Posterior vena cava (tissue), 2 donors: ENCODE measurements around the gene SLC25A14. TPM values are rescaled to one million over a fixed set of nuclear protein-coding genes. Genes with fewer than 3 reads are reported as not detected.
A peak's percentile ranks its signal among the peaks of the same experiment; 100 is the strongest.
"Not testable (repeated sequence)": the region's sequence is repeated elsewhere in the genome, so short reads cannot be mapped to it uniquely, and the experiment has no call there.

ENCODE experiments used
- DNase-seq: peaks from one replicate; pipeline ENCODE4 v3.0.0-alpha.2; 2020; ENCODE audit warnings: low spot score
- intact Hi-C, 2 donors: fragments of 100-400 bp; cut with DNase I; formaldehyde crosslinking; loops; one replicate each; pipeline versions ENCODE4 v1.14.1 to v1.14.2; 2022 to 2023
- total RNA-seq, 2 donors: library from RNA; stranded (reverse); fragmentation: NEBNext Ultra II Directional; extraction: Animal tissue kit (Norgen Biotek cat#: 25700); gene quantifications; one replicate each; pipeline ENCODE4 v1.2.1, GENCODE V29; 2021
- donor health status: DM: yes; HTN: yes; CAD: no.
- donor health status: DM: yes; HTN: yes; CAD: no.

SLC25A14 gene
- total RNA-seq, 2 donors from 2014 or later, result 6.9 to 8.4 TPM

DNA sequence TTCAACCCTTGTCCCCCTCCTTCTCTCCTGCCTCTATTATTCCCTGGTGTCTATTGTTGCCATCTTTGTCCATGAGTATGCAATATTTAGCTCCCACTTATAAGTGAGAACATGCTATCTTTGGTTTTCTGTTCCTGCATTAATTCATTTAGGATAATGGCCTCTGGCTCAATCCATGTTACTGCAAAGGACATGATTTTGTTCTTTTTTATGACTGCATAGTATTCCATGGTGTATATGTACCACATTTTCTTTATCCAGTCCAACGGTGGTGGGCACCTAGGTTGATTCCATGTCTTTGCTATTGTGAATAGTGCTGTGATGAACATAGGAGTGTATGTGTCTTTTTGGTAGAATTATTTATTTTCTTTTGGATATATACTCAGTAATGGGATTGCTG lies 12.3 kb downstream of the SLC25A14 start:
- intact Hi-C loops, DNase-seq: not testable (repeated sequence)

DNA sequence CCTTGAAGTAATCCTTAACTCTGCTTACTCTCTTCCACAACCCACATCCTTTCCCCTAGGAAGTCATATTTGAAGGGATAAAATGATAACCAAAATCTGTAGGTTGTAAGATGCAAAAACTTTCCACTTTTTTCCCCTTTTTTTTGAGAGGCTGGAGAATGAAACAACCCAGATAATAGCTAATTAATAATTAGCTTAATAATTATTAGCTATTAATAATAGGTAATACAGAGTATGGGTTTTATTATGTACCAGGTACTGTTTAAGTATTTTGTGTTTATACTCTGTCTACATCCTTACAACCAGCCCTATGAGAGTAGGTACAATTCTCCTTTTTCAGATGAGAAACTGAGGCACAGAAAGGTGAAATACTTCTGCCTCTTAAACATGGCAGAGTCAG lies 36.4 kb downstream of the SLC25A14 start:
- DNase-seq, result no peak

DNA sequence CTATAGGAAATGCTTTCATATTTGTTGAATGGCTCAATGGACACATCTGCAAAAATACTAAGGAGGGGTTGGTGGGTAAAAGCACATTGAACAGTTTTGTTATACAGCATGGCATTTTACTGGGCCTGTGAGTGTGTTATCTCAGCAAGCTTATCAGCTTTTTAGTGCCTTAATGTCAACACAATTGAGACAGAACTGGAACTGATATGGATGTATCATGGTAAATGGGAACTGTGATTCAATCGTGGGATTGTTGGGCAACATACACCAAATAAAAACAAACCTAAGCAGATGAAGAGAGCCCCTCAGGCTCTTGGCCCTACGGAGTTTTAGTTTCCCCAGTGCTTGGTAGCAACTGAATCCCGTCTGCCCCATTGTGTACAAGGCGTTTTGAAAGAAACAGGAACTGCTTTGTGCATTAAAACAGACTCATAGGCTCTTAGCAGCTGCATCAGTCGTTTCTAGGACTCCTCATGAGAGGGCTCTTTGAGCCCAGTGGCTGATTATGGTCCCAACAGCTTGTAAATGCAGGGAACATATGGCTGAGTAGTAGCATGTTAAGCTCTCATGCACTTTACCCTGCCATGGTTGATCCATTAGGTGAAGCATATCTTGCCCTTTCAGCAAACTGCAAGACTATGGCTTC lies 38.4 kb downstream of the SLC25A14 start:
- intact Hi-C loops, result no loop called here

More for the DNA sequence above, 36.4 kb downstream of the SLC25A14 start:
- intact Hi-C loops, result no loop called here

DNA sequence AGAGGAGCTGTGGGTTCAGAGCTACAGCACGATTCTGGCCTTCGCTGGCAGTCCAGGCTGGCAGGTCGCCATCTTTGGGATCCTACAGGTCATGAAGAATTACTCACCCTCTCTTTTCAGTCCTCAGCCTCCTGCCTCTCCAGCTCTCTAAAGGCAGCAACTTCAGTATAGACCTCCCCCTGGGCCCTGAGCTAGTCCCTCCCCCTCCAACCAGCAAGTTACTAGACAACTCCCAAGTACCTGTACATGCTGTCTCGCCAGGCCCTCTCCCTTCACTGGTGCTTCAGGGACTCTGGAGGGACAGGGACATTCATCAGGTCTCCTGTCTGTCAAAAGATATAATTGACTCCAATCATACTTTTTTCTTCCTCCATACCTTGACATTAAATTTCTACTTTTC lies 45.8 kb downstream of the SLC25A14 start, which contains the start of gene GPR119:
TSS of gene GPR119 (minus strand) at position 155 of the 400 bp plus-strand sequence. CDS start 227 bp downstream, outside the sequence.
- intact Hi-C loops, result no loop called here
- no peak for DNase-seq

More for the DNA sequence above, 38.4 kb downstream of the SLC25A14 start:
- no peak for DNase-seq

DNA sequence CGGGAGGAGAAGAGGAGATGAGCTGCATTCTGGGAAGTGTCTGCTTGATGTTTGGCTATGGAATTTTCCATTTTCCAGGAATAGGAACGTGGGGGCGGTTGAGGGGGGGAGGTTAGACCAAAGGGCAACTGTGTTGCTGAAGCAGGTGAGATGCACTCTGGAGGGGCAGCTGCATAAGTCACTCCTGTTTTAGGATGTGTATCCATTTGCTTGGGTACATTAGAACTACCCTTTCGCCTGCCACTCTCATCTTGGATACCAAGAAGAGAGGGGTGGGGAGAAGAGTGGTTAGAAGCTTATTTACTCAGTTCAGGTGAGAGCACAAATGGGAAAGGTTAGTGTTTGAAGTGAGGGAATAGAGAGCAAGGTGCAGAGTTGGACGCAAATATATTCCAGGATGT lies 46.7 kb downstream of the SLC25A14 start:
- no peak for DNase-seq
- intact Hi-C loops, result no loop called here

DNA sequence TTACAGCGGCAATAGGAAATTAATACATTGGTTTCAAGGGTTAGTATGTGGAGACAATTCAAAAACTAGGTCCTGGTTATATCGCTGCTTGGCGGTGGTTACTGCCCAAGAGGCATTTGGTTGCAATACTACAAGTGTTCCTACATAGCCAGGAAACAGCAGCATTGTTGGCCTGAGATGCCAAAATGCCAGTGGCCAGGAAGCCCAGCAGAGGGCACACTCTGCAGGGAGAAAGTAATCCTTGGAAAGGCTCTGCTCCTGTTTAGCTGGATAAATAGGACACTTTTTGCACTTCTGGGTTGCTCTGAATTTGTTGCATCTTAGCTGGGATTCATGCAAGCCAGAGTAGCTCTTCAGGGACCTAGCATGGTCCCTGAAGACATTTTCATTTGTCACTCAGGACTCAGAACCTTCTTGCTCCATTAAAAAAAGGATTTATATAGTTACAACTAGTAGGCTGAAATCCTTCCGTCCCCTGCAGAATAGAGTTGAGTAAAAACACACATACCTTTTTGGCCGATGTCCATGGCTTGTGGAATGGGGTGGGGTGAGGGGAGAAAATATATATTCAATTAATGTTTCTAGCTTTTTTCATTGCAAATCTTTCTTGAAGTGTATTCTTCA lies 53.8 kb downstream of the SLC25A14 start:
- peak; percentile 77 for DNase-seq
- intact Hi-C loops, result loop anchor here in 1 of 2 donors (10.0 kb wide), 1 partner anchor 521 kb away; no protein-coding TSS in a partner anchor

DNA sequence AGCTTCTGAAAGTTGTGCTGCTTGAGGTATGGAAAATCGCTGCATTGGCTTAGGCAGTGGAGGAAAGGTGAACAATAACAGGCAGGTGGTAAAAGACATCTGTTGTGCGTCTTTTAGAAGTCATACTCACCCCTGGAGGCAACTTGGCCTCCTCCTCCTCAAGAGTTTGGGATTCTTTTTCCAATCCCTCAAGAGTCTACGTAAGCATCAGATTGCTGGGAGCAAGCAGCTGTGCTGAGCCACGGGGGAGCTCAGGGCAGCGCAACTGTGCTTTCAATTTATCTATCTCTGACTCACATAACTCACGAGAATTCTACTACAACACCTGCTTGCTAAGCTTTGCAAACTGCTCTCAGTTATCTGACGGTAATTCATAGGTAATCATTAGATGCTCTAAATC lies 55.6 kb downstream of the SLC25A14 start:
- DNase-seq, result no peak
- intact Hi-C loops, result loop anchor here in 1 of 2 donors (10.0 kb wide), 1 partner anchor 519 kb away; no protein-coding TSS in a partner anchor

DNA sequence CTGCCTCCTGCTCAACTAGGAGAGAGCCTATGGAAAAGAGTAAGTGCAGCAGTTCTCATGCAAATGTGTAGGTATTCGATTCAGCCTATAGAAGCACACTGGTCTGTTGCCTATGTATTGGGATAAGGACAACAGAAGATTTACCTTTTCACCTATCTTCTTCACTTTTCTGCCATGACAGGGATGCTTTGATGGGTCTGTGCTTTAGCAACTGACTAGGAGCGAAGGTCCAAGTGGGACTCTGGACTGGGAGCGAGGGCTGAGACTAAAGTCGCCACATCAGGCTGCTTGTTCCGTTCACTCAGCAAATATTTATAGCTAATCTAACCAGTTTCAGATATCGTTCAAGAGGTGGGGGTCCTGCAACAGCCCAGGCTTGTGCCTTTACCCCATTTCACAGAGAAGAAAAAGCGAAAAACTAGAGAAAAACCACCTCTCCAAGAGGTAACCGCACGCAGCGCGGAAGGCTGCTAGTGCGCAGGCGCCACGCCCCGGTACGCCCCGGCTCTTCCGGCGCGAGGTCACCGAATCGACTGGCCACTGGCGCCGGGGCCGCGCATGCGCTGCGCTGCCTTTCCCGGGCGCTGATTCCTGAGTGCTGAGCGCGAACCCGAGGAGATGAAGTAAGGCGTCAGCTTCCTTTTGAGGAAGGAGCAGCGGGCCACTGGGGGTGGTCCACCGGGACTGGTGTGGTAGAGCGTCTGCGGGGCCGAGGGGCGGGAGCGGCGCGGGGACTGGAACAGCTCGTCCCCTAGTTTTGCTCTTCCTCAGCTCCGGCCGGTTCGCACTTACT lies 61.9 kb downstream of the SLC25A14 start, which contains the start of gene RBMX2:
TSS of gene RBMX2 (plus strand) at position 573 of the 793 bp plus-strand sequence. CDS start at position 619, 46 bp downstream.
- intact Hi-C loops, result no loop called here
- DNase-seq, result peak; percentile 91

DNA sequence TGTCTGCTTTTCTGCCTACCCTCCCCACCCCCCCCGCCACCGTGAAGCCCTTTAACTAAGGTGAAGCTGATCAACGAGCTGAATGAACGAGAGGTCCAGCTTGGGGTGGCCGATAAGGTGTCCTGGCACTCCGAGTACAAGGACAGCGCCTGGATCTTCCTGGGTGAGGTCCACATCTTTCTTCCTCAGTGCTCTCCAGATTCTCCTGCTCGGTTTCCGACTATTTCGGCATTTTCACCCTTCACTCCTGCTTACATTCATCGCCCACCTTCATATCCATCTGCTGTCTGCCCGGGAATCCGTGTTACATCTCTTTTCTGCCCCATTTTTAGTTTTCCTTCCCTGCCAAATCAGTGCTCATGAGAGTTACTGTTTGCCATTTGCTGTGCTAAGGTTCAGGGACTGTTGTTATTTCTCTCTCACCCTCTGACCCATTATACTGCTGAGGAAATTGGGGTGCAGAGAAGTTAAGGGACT lies 62.5 kb downstream of the SLC25A14 start:
- intact Hi-C loops, result no loop called here
- no peak for DNase-seq

DNA sequence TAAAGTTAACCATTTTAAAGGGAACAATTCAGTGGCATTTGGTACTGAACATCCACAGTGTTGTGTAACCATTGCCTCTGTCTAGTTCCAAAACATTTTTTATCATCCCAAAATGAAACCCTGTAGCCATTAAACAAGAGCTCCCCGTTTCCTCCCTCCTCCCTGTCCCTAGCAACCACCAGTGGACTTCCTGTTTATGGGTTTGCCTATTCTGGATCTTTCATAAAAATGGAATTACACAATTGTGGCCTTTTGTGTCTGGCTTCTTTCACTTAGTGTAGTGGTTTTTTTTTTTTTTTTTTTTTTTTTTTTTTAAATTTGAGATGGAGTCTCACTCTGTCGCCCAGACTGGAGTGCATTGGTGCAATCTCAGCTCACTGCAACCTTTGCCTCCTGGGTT lies 73.7 kb downstream of the SLC25A14 start:
- intact Hi-C loops, result no loop called here
- DNase-seq, result no peak

DNA sequence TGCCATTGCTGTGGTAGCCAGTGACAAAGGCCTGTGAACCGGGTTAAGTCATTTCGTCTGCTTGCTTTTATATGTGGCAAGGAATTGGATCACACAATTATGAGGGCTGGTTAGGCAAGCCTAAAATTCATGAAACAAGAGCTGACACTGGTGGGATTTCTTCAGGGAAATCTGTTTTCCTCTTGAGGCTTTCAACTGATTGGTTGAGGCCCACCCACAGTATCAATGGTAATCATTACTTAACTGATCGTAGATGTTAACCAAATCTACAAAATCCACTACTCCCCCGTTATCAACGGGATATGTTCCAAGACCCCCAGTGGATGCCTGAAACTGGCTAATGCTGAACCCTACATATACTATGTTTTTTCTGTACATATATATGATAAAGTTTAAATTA lies 75.1 kb downstream of the SLC25A14 start:
- DNase-seq, result no peak
- intact Hi-C loops, result loop anchor here in 1 of 2 donors (5.0 kb wide), 1 partner anchor 1698 kb away; no protein-coding TSS in a partner anchor

DNA sequence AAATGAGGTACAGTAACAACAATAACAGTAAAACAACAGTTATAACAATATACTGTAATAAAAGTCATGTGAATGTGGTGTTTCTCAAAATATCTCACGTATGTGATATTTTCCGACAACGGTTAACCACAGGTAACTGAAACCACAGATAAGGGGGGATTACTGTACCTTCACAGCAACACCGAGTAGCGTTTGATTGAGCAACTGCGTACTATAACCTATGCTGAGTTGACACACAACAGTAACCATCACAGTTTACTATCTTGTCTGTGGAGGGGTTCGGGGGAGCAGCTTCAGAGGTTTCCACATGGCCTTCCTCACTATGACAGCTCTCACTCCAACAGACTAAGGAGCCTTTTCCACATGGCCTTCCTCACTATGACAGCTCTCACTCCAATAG lies 75.5 kb downstream of the SLC25A14 start:
- intact Hi-C loops, result loop anchor here in 1 of 2 donors (5.0 kb wide), 1 partner anchor 1697 kb away; no protein-coding TSS in a partner anchor
- DNase-seq, result no peak

DNA sequence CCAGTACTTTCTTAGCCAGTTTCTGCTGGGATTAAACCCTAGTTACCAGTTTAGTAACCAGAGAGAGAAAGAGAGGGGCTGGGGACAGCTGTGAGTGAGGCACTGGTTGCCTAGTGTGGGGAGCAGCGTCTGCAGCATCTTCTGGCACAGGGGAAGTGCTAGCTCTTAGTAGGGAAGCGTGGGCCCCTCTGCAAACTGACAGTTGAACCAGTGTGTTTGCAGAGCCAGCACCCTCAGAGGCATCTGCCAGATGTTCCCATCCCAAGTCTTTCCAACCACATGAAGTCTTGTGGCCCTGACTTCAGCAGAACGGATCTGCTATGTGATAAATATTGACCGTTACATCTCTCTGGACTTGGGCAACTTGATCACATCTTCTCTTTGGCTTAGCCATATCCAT lies 77.1 kb downstream of the SLC25A14 start:
- no peak for DNase-seq
- intact Hi-C loops, result loop anchor here in 1 of 2 donors (5.0 kb wide), 1 partner anchor 1696 kb away; no protein-coding TSS in a partner anchor

DNA sequence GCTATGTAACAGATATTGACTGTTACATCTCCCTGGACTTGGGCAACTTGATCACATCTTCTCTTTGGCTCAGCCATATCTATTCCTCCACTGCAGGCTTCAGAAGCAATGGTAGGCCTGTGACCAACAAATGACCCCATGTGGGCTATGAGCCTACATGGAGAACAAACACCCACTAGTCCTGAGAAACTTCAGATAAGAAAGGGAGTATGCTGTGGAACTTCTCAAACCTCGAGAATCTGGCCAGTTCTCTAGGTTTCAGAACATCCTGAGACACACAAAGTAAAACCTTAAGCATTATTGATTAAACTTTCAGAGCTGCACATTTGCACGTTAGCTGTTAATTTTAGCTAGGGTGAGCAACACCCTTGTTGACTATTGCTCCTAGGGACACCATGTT lies 78.3 kb downstream of the SLC25A14 start:
- intact Hi-C loops, result loop anchor here in 1 of 2 donors (5.0 kb wide), 1 partner anchor 1694 kb away; no protein-coding TSS in a partner anchor

DNA sequence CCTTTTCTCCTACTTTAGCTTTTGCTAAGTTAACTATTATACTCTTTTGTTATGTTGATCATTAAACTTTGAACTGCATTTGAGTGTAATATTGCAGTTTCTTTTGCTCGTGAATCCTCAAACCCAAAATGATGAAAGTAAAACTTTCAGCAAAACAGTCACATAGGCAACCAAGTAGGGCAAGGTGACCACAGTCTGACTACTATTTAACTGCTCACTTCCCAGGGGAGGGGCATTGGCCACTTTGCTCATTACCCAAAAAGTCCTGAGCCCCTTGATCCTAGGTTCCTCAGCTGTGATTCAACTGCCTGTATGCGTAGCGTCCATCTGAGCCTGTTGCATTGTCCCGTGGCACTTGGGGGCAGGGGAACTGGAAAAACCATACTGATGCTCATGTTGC lies 79.0 kb downstream of the SLC25A14 start:
- intact Hi-C loops, result loop anchor here in 1 of 2 donors (5.0 kb wide), 1 partner anchor 1694 kb away; no protein-coding TSS in a partner anchor
- DNase-seq, result no peak

More for the DNA sequence above, 78.3 kb downstream of the SLC25A14 start:
- DNase-seq, result no peak

DNA sequence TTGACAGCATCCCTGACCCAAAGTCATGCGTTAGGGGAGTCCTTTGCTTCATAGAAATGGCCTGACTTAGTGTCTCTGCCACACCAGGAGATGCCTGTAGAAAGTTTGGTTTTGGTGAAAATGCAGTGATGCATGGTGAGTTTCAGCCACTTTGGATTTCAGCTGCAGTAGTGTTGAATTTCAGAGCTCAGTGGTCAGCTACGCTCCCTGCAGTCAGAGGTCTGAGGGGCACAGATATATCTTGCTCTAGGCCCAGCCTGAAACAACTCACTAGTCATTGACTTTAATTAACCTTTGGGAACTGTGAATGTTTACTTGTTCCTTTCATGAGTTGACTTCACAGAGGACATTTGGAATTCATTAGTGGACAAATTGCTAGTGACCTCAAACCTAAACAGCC lies 79.5 kb downstream of the SLC25A14 start:
- intact Hi-C loops, result loop anchor here in 1 of 2 donors (5.0 kb wide), 1 partner anchor 1693 kb away; no protein-coding TSS in a partner anchor
- DNase-seq, result no peak
